ENCODE data around the gene PRKCSH. TPM values are rescaled to one million over a fixed set of nuclear protein-coding genes. Genes with fewer than 3 reads are reported as not detected.

The PRKCSH gene
- total and polyA plus RNA-seq, 2 donors (not counting 1 experiment from before 2014, with no cell fraction given): 259 to 402 TPM

GRCh38 chr19:11397089-11397610 is 38.3 kb upstream of the PRKCSH start:
- Mint-ChIP-seq H3K9me3 (ENCODE audit: insufficient read depth) (no peaks in the 10 kb centered on the region), H3K27me3 (peaks cover 14% of the 10 kb centered on the region), H3K4me1 (peaks cover 6% of the 10 kb centered on the region), H3K27ac (no peak overlapping the region), H3K4me3 (no peak overlapping the region)
- no peak for TF ChIP-seq CTCF (IDR thresholded peaks at IDR 0.05)
- TF ChIP-seq EZH2 (IDR thresholded peaks at IDR 0.05; ENCODE audit: borderline replicate concordance, insufficient read depth, low read depth, low read length, poor library complexity, severe bottlenecking): no peak
- Histone ChIP-seq H3K4me3 (ENCODE audit: control extremely low read depth in 1 of 5, extremely low read depth in 1 of 5, insufficient read depth in 1 of 5, low read depth in 2 of 5, low read length in 4 of 5) (no peak overlapping the region), H3K36me3 (replicated peaks in 1 of 2; ENCODE audit: control extremely low read depth in 1 of 2, control insufficient read depth in 1 of 2, extremely low read depth in 1 of 2, insufficient read depth in 2 of 2, low read length in 1 of 2) (no peaks in the 10 kb centered on the region), H3K27me3 (replicated peaks in 1 of 4; ENCODE audit: control extremely low read depth in 1 of 4, control insufficient read depth in 3 of 4, insufficient read depth in 4 of 4, low read length in 3 of 4) (peaks cover 0 to 2% (median 0%) of the 10 kb centered on the region in 4 experiments), H3K27ac (ENCODE audit: low read length in 2 of 2) (no peak overlapping the region), H3K79me2 (ENCODE audit: control insufficient read depth, insufficient read depth, low read length) (no peaks in the 10 kb centered on the region), H3K4me2 (replicated peaks; ENCODE audit: low read depth, low read length, poor library complexity, severe bottlenecking) (no peak overlapping the region), H3K9ac (ENCODE audit: low read length) (no peak overlapping the region), H2AFZ (ENCODE audit: insufficient read depth, low read depth, low read length, poor library complexity, severe bottlenecking) (no peak overlapping the region), H3K4me1 (ENCODE audit: control insufficient read depth in 2 of 2, insufficient read depth in 2 of 2, low read length in 2 of 2) (peaks cover 0 to 6% of the 10 kb centered on the region in 2 donors), H3K9me3 (ENCODE audit: control extremely low read depth in 1 of 3, control insufficient read depth in 2 of 3, insufficient read depth in 1 of 3, low read length in 2 of 3) (no peaks in the 10 kb centered on the region), H4K20me1 (ENCODE audit: control insufficient read depth, insufficient read depth, low read length, poor library complexity, severe bottlenecking) (no peaks in the 10 kb centered on the region)
- intact Hi-C loops (cut with micrococcal nuclease): no loop called here
- DNase-seq (no peak), ATAC-seq (ENCODE audit: low read depth) (no peak)
- CTCF ChIA-PET: interaction anchor here (0.6 to 1.5 kb wide), 2 partner anchors 271 to 752 kb away, joined by 3 read pairs; no protein-coding TSS in a partner anchor
- POLR2A ChIA-PET: no interaction called here
- 95% methylated on average over 17 of the region's 22 CpGs for WGBS (ENCODE audit: insufficient coverage)

GRCh38 chr19:11399667-11400066 is 35.8 kb upstream of the PRKCSH start:
- Histone ChIP-seq H3K27me3 (replicated peaks in 1 of 4; ENCODE audit: control extremely low read depth in 1 of 4, control insufficient read depth in 3 of 4, insufficient read depth in 4 of 4, low read length in 3 of 4) (no peaks in the 10 kb centered on the region), H3K9me3 (ENCODE audit: control extremely low read depth in 1 of 3, control insufficient read depth in 2 of 3, insufficient read depth in 1 of 3, low read length in 2 of 3) (no peaks in the 10 kb centered on the region), H3K27ac (ENCODE audit: low read length in 2 of 2) (no peak overlapping the region), H3K4me3 (ENCODE audit: control extremely low read depth in 1 of 5, extremely low read depth in 1 of 5, insufficient read depth in 1 of 5, low read depth in 2 of 5, low read length in 4 of 5) (no peak overlapping the region), H3K9ac (ENCODE audit: low read length) (no peak overlapping the region), H3K4me1 (ENCODE audit: control insufficient read depth in 2 of 2, insufficient read depth in 2 of 2, low read length in 2 of 2) (no peaks in the 10 kb centered on the region), H3K4me2 (replicated peaks; ENCODE audit: low read depth, low read length, poor library complexity, severe bottlenecking) (no peak overlapping the region), H4K20me1 (ENCODE audit: control insufficient read depth, insufficient read depth, low read length, poor library complexity, severe bottlenecking) (no peaks in the 10 kb centered on the region), H3K79me2 (ENCODE audit: control insufficient read depth, insufficient read depth, low read length) (no peaks in the 10 kb centered on the region), H2AFZ (ENCODE audit: insufficient read depth, low read depth, low read length, poor library complexity, severe bottlenecking) (no peak overlapping the region), H3K36me3 (replicated peaks in 1 of 2; ENCODE audit: control extremely low read depth in 1 of 2, control insufficient read depth in 1 of 2, extremely low read depth in 1 of 2, insufficient read depth in 2 of 2, low read length in 1 of 2) (no peaks in the 10 kb centered on the region)
- TF ChIP-seq CTCF (IDR thresholded peaks at IDR 0.05): no peak
- no peak for TF ChIP-seq EZH2 (IDR thresholded peaks at IDR 0.05; ENCODE audit: borderline replicate concordance, insufficient read depth, low read depth, low read length, poor library complexity, severe bottlenecking)
- Mint-ChIP-seq H3K27ac (no peak overlapping the region), H3K27me3 (peaks cover 14% of the 10 kb centered on the region), H3K9me3 (ENCODE audit: insufficient read depth) (no peaks in the 10 kb centered on the region), H3K4me1 (no peaks in the 10 kb centered on the region), H3K4me3 (no peak overlapping the region)
- intact Hi-C loops (cut with micrococcal nuclease): no loop called here
- 95% methylated on average over 9 of the region's 9 CpGs for WGBS (ENCODE audit: insufficient coverage)
- ATAC-seq (ENCODE audit: low read depth): no peak
- POLR2A ChIA-PET: interaction anchor here (0.9 kb wide), 1 partner anchor 60 kb away, joined by 3 read pairs; no protein-coding TSS in a partner anchor
- DNase-seq: no peak
- CTCF ChIA-PET: no interaction called here
